ENCODE results near the gene PLEKHG2. TPM values are rescaled to one million over a fixed set of nuclear protein-coding genes. Genes with fewer than 3 reads are reported as not detected.

PLEKHG2 gene
- total and polyA plus RNA-seq, 9 of the 15 experiments (the other 6 are each of a cell fraction or from before 2014, with no cell fraction given): 0.98 to 45.7 (median 9.8) TPM

DNA sequence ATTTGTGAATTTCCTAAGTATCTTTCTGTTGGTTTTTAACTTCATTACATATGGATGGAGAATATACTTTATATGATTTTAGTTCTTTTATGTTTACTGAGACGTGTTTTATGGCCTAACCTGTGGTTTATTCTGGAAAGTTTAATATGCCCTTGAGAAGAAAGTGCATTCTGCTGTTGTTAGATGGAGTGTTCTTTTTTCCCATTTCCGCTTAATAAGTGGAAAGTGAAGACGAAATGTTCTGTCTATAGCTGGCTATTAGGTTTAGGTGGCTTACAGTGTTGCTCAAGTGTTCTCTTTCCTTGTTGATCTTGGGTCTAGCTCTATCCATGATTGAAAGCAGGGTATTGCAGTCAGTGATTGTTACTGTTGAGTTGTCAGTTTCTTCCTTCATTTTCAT is 50.9 kb downstream of the PLEKHG2 start (continued):
- TF ChIP-seq, protein P1, sequence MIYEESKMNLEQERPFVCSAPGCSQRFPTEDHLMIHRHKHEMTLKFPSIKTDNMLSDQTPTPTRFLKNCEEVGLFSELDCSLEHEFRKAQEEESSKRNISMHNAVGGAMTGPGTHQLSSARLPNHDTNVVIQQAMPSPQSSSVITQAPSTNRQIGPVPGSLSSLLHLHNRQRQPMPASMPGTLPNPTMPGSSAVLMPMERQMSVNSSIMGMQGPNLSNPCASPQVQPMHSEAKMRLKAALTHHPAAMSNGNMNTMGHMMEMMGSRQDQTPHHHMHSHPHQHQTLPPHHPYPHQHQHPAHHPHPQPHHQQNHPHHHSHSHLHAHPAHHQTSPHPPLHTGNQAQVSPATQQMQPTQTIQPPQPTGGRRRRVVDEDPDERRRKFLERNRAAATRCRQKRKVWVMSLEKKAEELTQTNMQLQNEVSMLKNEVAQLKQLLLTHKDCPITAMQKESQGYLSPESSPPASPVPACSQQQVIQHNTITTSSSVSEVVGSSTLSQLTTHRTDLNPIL (CRISPR knock-in tag; IDR thresholded peaks at IDR 0.05): no peak
- no peak for TF ChIP-seq POLR2B (IDR thresholded peaks at IDR 0.05; ENCODE audit: low read depth, partially characterized antibody)
- no peak for TF ChIP-seq DPF2 (IDR thresholded peaks at IDR 0.05)
- TF ChIP-seq PHF20 (IDR thresholded peaks at IDR 0.05; ENCODE audit: partially characterized antibody): no peak
- no peak for TF ChIP-seq FOS (IDR thresholded peaks at IDR 0.05; ENCODE audit: extremely low read depth, insufficient read length)

DNA sequence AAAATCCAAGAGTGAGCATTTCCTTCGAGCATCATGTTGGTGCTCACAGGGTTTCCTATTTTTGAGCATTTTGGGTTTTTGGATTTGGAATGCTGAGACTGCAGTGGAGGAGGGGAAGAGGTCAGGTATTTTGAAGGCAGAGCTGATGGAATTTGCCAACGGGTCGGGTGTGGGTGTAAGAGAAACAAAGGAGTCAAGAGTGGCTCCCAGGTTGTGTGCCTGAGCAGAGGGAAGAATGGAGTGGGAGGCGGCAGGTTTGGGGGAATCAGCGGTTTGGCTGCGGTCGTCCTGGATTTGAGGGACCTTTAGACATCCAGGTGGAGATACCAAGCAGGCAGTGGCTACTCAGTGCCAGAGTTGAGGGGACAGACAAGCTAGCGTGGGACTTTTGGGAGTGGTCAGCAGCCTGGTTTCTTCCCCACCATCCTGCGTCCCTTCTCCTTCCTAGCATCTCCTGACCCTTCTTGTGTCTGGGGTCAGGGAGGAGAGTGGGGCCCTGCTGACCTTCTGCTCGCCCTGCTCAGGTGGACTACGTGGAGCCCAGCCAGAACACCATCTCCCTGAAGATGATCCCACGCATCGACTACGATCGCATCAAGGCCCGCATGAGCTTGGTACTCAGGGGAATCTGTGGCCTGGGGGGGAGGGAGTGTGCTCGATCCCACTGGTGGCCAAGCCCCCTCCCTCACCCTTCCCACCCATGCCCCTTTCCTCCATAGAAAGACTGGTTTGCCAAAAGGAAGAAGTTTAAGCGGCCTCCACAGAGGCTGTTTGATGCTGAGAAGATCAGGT is 53.7 kb downstream of the PLEKHG2 start:
- no peak for ATAC-seq
- intact Hi-C loops (cut with micrococcal nuclease): no loop called here

More for the DNA sequence above, 53.7 kb downstream of the PLEKHG2 start:
- Histone ChIP-seq H3K4me3 (no peak overlapping the region), H3K9me3 (replicated peaks; ENCODE audit: control insufficient read depth, insufficient read depth, low read depth, low read length) (no peaks in the 10 kb centered on the region), H3K4me2 (ENCODE audit: insufficient read depth, low read length) (no peak overlapping the region), H3K36me3 (ENCODE audit: control insufficient read depth, insufficient read depth, low read length) (peaks cover 78% of the 10 kb centered on the region), H2AFZ (ENCODE audit: low read depth, low read length) (no peak overlapping the region), H3K9ac (ENCODE audit: insufficient read depth in 1 of 2, low read depth in 2 of 2, low read length in 2 of 2) (peak overlapping the region in 1 of 2 experiments; percentile 51; a peak in 2 of 4 replicates), H3K27ac (ENCODE audit: extremely low read depth, low read depth, low read length) (no peak overlapping the region), H3K4me1 (replicated peaks in 1 of 2; ENCODE audit: control insufficient read depth in 2 of 2, insufficient read depth in 2 of 2, low read length in 2 of 2) (no peaks in the 10 kb centered on the region), H4K20me1 (replicated peaks; ENCODE audit: control insufficient read depth, insufficient read depth, low read length) (no peaks in the 10 kb centered on the region), H3K79me2 (ENCODE audit: control insufficient read depth, insufficient read depth, low read length) (no peaks in the 10 kb centered on the region), H3K9me1 (ENCODE audit: control insufficient read depth, insufficient read depth, low read length) (no peaks in the 10 kb centered on the region), H3K27me3 (ENCODE audit: control insufficient read depth in 2 of 2, insufficient read depth in 2 of 2, low read length in 2 of 2) (no peaks in the 10 kb centered on the region)
- in situ Hi-C loops (cut with MboI): no loop called here
- DNase-seq (ENCODE audit: extremely low read depth in 1 of 4, low spot score in 3 of 4) (no peak), FAIRE-seq (no peak)
- BruUV-seq (replicated peaks): no TSS peak
- POLR2A ChIA-PET: interaction anchor here (0.7 to 1.0 kb wide), 2 partner anchors 23 to 43 kb away, joined by 3 read pairs; no protein-coding TSS in a partner anchor
- CTCF ChIA-PET (ENCODE audit: low intra/inter-chr PET ratio): no interaction called here
- WGBS (ENCODE audit: insufficient coverage, low coverage, missing lambda C conversion rate): 95% methylated on average over 17 of the region's 18 CpGs
- TF ChIP-seq KLF6 (CRISPR knock-in tag; IDR thresholded peaks at IDR 0.05; ENCODE audit: borderline replicate concordance): no peak
- no peak for TF ChIP-seq ESRRB (CRISPR knock-in tag; IDR thresholded peaks at IDR 0.05; ENCODE audit: borderline replicate concordance)
- TF ChIP-seq ADNP (tag; IDR thresholded peaks at IDR 0.05): no peak
- TF ChIP-seq POU5F1 (IDR thresholded peaks at IDR 0.05; ENCODE audit: borderline replicate concordance, low read depth, low read length, partially characterized antibody): no peak
- no peak for TF ChIP-seq TARDBP (IDR thresholded peaks at IDR 0.05)
